Measurements from ENCODE around the gene MOSPD3. TPM values are rescaled to one million over a fixed set of nuclear protein-coding genes. Genes with fewer than 3 reads are reported as not detected.
A peak's percentile ranks its signal among the peaks of the same experiment; 100 is the strongest.
"Not testable (repeated sequence)": the region's sequence is repeated elsewhere in the genome, so short reads cannot be mapped to it uniquely, and the experiment has no call there.

Gene MOSPD3
- 11.0 TPM for total RNA-seq

DNA sequence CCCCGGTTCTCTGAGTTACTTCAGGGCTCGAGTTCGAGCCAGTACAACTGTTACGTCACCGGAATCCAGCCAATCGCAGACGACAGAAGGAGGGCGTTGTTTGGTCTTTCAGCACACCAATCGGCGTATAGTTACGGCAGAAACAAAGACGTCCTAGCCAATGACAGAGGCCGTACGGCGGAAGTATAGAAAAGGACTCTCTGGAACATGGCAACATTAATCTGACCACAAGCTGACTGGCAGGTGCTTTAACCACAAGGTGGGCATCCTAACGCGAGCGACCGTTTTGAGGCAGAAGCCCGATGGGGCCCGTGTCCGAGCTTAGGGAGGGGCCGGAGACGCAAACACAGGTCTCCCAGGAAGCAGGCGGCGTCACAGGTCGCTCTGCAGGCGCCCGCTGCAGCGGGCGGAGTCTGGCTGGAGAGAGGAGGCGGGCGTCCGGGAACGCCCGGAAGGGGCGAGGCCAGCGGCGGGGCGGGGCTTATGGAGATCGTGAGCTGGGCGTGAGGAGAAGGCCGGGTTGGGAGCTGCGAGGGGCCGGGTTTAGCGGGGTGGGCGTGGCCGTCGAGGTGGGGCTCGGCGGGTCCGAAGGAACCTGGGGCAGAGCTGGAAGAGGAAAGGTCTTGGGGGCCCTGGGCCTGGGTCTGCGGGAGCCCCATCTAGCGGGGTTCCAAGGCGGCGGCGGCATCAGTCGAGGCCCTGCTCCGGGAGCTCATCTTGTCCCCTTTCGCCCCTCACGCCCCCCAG lies at the start of gene MOSPD3:
Gene MOSPD3, plus strand, starts transcription at position 558 of the 747 bp plus-strand sequence. CDS start 252 bp downstream, outside the sequence.
- Histone ChIP-seq H3K4me3 (peak within 1 kb of the TSS; percentile 84 to 93), H3K27me3 (no peaks in the 10 kb centered on the region), H3K9me3 (no peaks in the 10 kb centered on the region), H3K27ac (peak within 1 kb of the TSS; percentile 86 to 88), H3K4me1 (peaks cover 3 to 11% of the 10 kb centered on the region in 2 donors), H3K36me3 (no peaks in the 10 kb centered on the region)
- peak; percentile 95 to 100 for DNase-seq (ENCODE audit: low spot score in 2 of 2)
- no peak for TF ChIP-seq CTCF (IDR thresholded peaks at IDR 0.05)
- intact Hi-C loops (cut with DNase I), result loop anchor here (1.0 to 5.0 kb wide), 7 partner anchors 8 to 175 kb away; partner anchors contain the start of genes AGFG2, FBXO24, GIGYF1 and GNB2

DNA sequence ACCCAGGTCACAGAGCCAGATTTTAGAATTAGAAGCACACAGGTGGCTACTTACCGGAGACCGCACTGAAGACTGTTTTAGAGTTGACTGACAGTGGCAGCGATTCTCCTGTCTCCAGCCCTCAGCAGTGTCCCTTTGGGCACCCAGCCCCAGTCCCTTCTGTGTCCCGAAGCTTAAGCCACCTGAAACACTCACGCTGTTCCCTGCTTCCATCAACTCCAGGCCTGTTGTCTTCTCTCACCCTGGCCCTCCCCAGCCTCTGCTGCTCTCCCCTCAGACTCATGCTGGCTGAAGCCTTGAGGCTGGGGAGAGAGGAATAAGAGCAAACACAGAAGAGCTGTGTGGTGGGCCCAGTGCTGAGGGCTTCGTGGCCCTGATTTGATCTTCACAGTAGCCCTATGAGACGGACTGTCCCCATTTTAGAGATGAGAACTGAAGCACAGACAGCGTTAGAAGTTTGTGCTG lies 49.2 kb upstream of the MOSPD3 start:
- Histone ChIP-seq H3K4me3 (no peak overlapping the region), H3K9me3 (no peaks in the 10 kb centered on the region), H3K27ac (no peak overlapping the region), H3K36me3 (peaks cover 12 to 22% of the 10 kb centered on the region in 2 donors), H3K27me3 (no peaks in the 10 kb centered on the region), H3K4me1 (no peaks in the 10 kb centered on the region)
- no peak for TF ChIP-seq CTCF (IDR thresholded peaks at IDR 0.05)
- no peak for DNase-seq (ENCODE audit: low spot score in 2 of 2)
- intact Hi-C loops (cut with DNase I), result no loop called here

DNA sequence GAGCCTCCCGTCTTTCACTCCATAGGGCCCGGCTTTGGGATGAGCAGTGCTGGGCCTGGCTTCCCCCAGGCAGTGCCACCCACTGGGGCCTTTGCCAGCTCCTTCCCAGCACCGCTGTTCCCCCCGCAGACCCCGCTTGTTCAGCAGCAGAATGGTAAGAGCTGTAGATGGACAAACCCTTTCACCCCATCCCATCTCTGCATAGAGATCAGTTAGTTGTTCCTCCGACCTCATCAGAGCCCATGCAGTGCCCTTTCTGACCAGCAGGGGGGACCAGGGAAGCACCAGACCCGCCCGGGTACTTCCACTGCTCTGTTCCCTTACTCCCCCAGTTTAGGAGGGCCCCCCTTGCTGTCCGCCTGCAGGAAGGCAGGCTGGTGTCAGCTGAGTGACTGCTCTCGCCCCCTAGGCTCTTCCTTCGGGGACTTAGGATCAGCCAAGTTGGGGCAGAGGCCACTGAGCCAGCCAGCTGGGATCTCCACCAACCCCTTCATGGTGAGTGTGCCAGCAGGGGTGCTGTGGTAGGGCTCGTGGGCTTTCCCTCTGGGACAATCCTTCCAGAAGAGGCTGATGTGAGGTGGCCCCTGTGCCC lies 48.4 kb upstream of the MOSPD3 start:
- no peak overlapping the region for H3K27ac ChIP-seq
- peak in 1 of 2 donors; percentile 89 for DNase-seq (ENCODE audit: low spot score in 2 of 2)
- intact Hi-C loops (cut with DNase I), result loop anchor here (1.0 kb wide), 1 partner anchor 127 kb away; no protein-coding TSS in a partner anchor

GRCh38 chr7:100564405-100564804 lies 47.9 kb upstream of the MOSPD3 start:
- H3K4me3 ChIP-seq; H3K4me1 ChIP-seq; H3K27me3 ChIP-seq; H3K9me3 ChIP-seq; DNase-seq (ENCODE audit: low spot score in 2 of 2); H3K27ac ChIP-seq: not testable (repeated sequence)
- intact Hi-C loops (cut with DNase I), result loop anchor here (1.0 kb wide), 1 partner anchor 127 kb away; no protein-coding TSS in a partner anchor
- H3K36me3 ChIP-seq, result peaks cover 12 to 22% of the 10 kb centered on the region in 2 donors

More for the DNA sequence above, 48.4 kb upstream of the MOSPD3 start:
- peak; percentile 90 to 97 (median 95) for TF ChIP-seq CTCF (IDR thresholded peaks at IDR 0.05)
- Histone ChIP-seq H3K4me1 (no peaks in the 10 kb centered on the region), H3K27me3 (no peaks in the 10 kb centered on the region), H3K36me3 (peaks cover 12 to 22% of the 10 kb centered on the region in 2 donors), H3K9me3 (no peaks in the 10 kb centered on the region), H3K4me3 (no peak overlapping the region)

DNA sequence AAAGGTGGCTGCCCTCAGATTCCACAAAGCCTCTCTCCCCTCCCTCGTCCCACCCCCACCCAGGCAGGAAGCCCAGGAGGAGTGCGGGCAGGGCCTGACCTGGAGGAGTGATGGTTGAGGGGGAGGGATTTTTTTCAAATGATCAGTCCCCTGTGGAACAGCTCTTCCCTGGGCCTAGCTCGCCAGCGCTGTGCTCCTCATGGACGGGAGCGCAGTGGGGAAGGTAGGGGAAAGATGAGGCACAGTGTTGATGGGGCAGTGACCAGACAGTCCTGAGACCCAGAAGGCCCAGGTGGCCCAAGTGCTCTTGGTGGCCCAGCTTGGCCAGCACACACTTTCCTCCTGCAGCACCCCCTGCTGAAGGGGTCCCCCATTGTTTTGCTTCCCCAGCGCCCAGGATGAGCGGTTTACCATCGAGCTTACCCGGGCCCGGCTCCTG lies 47.2 kb upstream of the MOSPD3 start:
- intact Hi-C loops (cut with DNase I), result no loop called here

More for the DNA sequence above, 47.2 kb upstream of the MOSPD3 start:
- no peak overlapping the region for H3K4me3 ChIP-seq
- no peaks in the 10 kb centered on the region for H3K9me3 ChIP-seq
- H3K4me1 ChIP-seq, result peaks cover 0 to 7% of the 10 kb centered on the region in 2 donors
- no peaks in the 10 kb centered on the region for H3K27me3 ChIP-seq
- peaks cover 12 to 22% of the 10 kb centered on the region in 2 donors for H3K36me3 ChIP-seq
- TF ChIP-seq CTCF (IDR thresholded peaks at IDR 0.05), result no peak
- DNase-seq (ENCODE audit: low spot score in 2 of 2), result no peak
- H3K27ac ChIP-seq, result no peak overlapping the region

Data from ascending aorta (tissue), 2 donors.